HG03378 (cell line): ENCODE measurements around the gene TEX53.

Experiments
- ATAC-seq: cut with Tn5 transposase; IDR thresholded peaks from one replicate; pipeline ENCODE4 v1.9.1; 2021; ENCODE audit warnings: mild to moderate bottlenecking, moderate library complexity; ENCODE audit not compliant: unreplicated experiment

Gene TEX53

DNA sequence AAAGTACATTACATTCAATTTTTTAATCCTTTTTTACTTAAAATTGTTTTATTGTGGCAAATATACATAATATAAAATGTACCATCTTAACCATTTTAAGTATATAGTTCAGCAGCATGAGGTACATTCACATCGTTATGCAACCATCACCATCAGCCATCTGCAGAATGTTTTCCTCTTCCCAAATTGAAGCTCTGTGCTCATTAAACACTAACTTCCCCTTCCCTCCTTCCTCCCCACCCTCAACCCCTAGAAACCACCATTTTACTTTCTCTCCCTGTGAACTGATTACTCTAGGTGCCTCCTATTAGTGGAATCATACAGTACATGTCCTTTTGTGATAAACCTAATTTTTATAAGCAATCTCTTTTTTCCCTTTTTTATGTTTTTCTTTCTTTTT, 15.6 kb downstream of the TEX53 start:
- ATAC-seq, result no peak

DNA sequence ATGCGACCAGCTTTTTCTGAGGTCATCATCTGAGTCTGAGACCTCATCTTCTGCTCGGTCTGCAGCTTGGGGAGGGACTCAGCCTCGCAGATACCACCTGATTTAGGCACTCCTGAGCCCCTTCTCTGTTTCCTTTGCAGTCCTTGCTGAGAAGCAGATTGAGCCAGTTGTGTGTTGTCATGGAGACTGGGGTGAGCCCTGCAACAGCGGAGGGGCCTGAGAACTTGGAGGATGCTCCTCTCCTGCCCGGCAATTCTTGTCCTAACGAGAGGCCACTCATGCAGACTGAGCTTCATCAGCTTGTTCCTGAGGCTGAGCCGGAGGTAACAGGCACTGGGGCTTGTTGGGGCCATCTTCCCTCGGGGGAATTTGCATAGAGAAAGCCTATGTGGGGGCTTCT, 19.2 kb downstream of the TEX53 start:
- no peak for ATAC-seq

DNA sequence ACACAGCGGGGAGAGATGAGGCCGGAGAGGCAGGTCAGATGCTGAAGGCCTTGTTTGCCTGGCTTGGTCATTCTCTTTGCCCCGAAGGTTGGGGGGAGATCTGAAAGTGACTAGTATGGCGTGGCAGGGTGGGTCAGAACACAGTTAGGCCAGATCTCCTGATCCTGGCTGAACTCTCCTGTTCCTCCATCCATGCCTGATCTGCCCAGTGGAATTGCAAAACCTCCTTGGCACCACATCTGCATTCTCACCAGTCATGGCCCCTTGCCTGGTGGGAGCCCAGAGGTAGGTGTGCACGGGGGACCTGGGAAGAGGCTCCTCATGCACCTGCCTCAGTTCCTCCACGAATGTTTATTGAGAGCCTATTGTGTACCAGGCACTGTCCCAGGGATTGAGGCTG, 23.2 kb downstream of the TEX53 start:
- no peak for ATAC-seq

DNA sequence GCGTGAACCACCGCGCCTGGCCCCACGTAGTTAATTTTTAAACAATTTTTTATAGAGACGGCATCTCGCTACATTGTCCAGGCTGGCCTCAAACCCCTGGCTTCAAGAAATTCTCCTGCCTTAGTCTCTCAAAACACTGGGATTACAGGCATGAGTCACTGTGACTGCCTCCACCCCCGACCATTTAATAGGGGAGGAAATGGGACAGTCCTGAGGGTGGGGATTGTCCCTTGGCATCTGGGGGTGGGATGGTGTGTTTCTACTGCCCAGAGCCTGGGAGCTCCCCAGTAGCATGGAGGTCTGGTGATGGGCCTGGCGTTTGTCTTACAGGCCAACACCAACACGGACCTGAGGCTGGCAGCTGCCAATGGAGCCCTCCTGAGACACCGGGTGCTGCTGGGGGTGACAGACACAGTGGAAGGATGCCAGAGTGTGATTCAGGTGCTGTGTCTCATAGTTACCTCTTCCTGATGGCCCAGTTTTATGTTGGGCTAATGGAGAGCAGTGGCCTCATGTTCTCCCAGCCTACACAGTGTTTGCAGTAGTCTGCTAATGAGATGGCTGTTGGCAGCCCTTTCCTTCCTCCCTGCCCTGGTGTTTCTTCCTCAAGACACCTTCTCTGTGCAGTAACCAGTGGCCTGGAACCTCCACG, 24.0 kb downstream of the TEX53 start:
- no peak for ATAC-seq

DNA sequence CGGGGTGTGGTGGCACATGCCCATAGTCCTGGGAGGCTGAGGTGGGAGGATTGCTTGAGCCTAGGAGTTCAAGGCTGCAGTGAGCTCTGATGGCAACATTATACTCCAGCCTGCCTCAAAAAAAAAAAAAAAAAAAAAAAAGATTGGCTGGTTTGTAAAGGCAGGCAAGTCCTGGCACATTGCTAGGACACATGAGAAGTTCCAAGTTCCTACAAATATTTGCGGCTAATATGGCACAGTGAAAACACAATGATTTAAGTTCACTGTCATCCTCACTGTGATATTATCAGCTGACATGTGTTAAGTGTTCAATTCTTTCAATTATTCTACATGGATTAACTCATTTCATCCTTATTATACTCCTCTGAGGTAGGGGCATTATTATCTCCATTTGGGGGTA, 26.4 kb downstream of the TEX53 start:
- ATAC-seq, result no peak

DNA sequence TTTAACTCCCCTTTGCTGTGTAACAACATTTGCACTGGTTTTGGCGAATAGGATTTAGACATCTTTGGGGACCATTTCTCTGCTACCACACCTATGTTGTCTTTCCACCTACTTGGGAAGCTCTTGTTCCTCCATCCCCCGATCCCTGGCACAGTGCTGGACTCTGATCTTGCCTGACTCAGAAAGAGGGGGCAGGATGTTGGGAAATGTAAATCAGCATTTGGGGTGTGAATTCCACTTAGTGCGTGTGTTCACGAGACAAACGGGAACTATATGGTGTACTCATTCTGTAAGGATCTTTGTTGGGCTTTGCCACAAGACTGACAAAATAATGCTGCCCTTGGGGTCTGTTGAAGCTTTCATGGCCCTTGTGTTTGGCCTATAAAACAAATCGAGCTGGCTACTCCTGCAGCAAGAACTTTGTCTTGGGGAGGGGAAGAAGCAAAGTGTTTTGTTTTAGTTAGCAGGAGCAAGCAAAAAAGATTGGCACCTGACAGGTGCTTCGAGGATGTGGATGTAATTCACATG, 28.0 kb downstream of the TEX53 start:
- ATAC-seq, result no peak

DNA sequence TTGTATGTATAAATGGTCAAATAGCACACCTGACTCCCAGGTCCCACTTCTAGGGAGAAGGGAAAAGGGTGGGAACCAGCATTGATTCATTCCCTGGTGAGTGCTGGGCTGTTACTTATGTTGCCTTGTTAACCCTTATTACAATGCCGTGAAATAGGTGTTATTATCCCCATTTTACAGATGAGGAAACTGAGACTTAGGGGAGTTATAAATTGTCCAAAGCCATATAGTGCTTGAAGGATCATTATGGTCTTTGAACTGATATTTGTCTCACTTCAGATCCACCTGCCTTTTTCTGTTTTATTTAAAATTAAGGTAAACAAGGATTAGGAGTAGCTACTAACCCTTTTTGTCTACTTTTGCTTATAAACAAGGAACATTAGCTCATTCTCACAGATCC, 30.1 kb downstream of the TEX53 start:
- ATAC-seq, result no peak

DNA sequence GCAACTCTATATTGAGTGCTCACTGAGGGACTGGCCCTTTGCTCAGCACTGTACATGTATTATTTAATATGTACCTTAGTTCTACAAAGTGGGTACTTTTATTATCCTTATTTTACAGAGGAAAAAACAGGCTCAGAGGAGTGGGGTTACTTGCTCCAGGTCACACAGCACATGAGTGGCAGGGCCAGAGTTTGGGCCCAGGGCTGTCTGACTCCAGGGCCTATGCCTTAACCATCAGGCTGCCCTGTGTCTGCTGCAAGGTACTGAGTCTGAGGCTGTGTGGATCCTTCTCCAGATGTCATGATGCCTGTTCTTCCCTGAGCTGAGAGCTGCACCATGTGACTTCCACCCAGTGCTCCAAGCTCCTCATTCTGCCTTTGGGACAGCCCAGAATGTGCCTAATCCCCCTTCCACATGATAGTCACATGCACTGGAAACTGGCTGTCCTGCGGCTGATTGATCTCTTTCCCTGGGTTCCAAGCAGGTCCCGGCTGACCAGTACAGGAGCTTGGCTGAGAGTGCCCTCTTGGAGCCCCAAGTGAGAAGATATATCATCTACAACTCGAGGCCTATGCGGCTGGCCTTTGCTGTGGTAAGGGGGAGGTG, 31.1 kb downstream of the TEX53 start:
- no peak for ATAC-seq

DNA sequence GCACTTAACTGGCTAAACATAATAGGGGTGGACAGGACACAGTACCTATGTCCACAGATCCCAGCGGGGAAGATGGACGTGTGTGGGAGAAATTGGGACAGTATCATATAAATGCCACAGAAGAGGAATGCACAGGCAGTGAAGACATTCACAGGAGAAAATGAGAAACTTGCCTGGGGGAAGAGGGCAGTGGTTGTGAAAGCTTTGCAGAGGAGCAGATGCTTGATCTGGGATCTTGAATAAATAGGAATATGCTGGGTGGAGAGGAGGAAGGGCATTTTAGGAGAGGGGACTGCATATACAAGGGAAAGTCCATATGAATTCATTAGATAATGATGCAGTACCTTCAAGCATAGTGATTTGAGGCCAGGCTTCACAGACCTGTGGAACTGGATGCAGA, 32.9 kb downstream of the TEX53 start:
- ATAC-seq, result no peak

DNA sequence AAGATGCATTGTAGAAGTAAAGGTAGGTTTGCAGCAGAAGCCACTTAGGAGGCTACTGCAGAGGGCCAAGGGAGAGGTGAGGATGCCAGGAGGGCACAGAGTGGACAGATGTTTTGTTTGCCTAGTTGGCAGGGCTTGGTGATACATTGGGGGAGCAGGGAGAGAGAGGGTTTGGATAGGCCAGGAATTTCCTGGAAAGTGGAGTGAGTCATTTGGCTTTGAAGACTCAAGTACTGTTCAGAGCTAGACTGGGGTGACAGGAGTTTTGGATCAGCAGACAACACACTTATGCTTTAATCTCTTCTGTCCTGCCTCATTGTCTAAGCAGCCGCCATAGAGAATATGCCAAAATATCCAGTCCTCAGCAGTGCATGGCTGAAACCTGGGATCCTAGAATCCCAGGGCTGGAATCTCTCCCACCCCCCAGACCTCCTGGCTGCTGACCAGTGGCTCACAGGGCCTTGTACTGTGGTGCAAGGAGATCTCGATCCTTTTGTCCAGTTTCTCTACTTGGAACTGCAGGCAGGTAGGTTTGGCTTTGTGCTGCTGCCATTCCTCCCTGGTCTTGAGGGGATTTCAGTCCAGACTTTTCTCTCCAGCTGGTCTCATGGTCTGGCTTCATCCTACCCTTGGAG, 35.5 kb downstream of the TEX53 start:
- no peak for ATAC-seq

DNA sequence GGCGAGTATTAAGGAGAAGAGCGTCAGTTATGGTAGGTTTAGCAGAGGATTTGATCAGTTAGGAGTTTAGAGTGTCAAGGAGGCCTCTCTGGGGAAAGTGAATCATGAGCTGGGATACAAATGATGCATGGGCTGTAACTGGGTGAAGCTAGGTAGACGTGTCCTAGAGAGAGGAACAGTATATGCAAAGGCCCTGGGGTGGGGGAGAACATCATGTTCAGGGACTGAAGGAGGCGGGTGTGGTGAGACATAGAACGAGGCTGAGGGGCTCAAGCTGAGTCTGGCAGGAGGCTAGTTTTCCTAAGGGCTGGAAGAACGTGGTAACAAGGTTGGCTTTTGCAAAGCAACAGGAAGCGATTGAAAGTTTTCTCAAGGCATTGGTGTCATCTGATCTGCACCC, 36.0 kb downstream of the TEX53 start:
- ATAC-seq, result no peak

DNA sequence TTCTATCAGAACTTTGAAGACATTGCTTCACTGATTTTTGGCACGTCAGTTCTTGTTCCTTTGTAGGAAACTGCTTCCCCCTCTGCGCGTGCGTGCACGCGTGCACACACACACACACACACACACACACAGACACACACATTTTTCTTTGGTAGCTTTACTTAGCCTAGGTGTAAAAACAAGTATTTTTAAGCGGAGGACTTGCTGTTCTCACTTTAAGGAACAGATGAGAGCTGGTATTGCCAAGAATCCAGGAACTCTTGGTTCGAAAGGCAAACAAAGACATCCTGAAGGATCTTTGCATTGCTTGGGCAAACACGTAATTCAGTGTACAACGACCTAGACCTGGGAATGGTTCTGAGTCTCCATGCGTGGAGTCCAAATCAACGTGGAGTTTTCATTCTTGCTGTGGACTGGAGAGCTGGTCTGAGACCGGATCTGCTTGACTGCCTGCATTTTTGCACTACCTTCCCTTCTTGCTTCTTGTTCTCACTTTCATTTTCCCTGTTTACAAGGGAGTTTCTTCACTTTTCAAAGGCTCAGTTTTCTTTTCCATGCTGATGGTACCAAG, 38.3 kb downstream of the TEX53 start:
- ATAC-seq, result peak; percentile 44

DNA sequence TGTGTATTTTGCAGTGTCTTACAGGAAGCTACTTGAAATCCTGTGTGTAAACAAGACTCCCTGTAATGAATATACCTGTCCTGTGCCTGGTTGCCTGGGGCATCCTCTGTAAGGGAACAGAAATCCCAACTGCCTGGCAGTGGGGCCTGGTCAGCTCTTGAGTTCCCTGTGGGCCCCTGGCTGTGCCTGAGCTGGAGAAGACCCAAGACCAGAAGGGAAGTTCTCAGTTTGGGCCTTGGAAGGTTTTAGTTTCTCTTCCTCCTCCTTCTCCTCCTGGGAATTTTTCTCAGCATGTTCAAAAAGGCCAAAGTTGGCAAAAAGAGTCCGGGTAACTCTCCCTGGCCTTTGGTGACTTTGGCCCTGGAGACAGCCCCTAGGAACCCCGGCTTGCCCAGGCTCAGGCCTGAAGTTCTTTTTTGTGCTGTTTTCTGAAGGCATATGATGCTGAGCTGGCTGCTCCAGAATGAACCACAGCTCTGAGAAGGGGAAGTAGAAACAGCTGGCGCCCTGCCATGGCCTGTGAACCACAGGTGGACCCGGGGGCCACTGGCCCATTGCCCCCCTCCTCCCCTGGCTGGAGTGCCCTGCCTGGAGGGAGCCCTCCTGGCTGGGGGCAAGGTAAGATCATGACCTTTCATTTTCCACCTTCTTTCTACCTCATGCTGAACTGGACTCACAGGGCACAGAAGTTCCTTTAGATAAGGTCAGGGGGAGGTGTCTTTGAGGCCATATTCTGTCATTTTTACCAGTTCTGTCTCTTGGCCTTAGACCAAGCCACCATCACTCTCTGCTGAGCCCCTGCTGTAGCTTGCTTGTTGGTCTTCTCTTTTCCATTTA, 40.7 kb downstream of the TEX53 start:
- ATAC-seq, result peak; percentile 75

DNA sequence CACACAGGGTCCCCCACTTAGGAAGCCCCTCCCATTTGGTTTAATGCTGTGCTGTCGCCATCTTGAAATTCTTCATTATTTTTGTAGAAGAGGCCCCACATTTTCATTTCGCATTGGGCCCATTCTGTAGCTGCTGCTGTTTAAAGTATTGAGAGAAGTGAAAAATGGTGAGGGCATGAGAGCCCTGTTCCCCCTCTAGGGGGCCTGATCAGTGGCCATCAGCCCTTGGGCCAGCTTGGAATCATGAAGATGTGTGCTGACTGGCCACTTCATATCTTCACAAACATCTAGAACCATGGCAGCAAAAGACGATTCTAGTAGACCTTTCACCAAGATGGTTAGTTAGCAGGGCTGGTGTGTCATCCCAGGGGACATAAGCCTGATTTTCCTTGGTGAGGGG, 43.2 kb downstream of the TEX53 start:
- ATAC-seq, result no peak

DNA sequence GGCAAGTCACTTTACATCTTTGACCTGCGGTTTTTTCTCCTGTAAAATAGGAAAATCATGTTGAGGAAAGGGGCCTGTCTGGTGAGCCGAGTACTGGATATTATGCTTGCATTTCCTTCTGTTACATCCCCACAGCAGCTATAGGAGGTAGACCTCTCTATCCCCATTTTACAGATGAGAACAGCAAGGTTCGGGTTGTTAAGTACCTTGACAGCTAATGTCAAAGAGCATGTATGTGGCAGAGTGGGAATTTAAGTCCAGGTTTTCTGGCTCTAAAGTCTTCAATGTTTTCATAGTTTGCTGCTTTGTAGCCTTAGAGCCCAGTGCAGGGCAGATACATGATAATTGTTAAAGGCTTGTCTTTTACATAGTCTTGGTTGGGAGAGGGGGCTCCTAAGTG, 43.7 kb downstream of the TEX53 start:
- ATAC-seq, result no peak

DNA sequence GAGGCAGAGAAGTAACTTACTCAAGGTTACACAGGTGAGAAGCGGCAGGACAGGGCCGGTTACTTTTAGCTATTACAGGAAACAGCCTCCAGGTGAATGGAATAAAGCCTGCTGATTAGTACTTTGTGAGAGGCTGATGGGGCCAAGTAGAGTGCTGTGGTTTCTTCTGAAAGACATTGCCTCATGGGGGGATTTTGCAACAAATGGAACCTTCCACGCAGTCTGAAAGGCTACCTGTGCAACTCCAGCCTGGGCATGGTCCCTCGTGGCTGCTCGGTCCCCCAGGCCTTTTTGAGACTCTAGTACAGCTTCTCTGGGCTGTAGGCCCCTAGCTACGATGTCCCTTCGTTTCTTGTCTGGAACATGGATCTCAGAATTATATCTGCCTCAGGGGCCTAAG, 44.5 kb downstream of the TEX53 start:
- no peak for ATAC-seq

DNA sequence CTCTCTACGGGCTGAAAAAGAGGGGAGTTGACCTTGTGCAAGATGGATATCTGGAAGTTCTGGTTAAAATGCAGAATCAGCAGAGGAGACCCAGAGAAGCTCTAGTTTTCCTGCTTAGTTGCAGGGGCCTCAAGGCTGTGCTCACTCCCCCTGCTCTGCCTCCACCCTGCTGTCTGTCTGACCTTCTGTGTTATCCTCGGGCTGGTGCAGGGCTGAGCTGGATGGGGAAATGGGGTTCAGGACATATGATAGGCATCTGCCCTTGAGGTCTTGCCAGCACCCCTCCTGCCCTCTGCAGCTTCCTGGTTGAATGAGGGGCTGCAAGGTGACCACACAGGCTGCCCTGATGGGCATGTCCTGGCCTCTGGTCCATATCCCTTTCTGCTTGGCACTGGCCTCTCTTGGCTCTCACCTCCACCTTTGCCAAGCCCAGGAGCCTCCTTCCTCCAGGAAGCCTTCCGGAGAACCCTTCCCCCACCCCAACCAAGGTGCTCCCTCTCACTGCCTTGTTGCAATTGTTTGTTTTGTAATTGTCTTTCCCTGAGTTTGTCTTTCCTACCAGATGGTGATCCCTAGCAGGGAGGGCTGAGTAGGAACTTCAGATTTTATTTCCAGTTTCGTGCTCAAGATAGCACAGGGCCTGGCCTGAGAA, 45.2 kb downstream of the TEX53 start:
- ATAC-seq, result no peak

DNA sequence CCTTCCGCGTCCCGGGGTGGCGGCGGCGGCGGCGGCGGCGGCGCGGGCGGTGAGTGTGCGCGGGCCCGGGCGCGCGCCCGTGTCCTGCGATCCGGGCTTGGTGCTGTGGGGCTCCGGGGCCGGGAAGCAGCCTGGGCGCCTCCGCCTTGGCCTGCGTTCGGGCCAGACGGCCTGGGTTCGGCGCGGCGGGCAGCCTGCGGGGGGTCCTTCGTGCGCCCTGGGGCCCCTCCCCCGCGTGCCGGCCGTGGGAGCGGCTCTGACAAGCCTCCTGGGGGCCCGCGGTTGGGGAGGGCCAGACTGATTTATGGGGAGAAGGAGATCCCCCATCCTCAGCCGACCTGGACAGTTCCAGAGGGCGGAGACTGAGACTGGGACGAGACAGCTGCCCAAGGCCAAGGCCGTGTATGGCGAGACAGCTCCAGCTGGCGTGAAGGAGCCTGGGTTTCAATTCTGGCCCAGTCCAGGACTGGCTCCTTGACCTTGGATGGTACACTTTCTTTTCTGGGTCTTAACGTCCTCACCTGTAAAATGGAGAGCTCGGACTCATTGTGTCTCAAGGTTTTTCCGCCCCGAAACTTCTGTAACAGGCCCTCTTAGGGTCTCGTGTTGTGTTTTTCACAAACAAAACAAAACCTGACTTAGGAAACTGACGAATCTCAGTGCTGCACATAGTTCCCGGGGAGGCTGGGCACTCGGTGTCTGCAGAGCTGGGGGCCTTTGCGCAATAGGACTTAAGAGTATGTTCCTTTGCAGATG, 45.9 kb downstream of the TEX53 start:
- ATAC-seq, result no peak

DNA sequence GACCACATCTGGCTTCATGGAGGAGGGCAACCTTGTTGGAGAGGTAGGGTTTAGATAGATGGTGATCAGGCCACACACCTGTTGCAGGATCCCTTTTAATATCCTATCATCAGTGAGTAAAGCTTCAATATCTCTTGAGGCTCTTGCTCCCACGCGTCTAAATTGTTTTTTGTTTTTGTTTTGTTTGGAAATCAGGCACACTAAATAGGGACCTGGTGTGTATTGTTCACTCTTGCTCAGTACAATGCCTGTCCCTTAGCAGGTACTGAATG, 49.1 kb downstream of the TEX53 start:
- no peak for ATAC-seq
